ENCODE measurements around the gene SLAMF1.

DNA sequence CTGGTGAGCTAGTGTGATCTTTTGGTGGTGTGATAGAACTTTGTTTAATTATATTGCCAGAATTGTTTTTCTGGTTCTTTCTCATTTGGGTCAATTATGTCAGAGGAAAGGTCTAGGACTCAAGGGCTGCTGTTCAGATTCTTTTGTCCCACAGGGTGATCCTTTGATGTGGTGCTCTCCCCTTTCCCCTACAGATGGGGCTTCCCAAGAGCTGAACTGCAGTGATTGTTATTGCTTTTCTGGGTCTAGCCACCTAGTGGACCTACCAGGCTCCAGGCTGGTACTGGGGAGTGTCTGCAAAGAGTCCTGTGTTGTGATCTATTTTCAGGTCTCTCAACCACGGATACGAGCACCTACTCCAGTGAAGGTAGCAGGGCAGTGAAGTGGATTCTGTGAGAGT lies 41.6 kb downstream of the SLAMF1 start:
- TF ChIP-seq, protein P1, sequence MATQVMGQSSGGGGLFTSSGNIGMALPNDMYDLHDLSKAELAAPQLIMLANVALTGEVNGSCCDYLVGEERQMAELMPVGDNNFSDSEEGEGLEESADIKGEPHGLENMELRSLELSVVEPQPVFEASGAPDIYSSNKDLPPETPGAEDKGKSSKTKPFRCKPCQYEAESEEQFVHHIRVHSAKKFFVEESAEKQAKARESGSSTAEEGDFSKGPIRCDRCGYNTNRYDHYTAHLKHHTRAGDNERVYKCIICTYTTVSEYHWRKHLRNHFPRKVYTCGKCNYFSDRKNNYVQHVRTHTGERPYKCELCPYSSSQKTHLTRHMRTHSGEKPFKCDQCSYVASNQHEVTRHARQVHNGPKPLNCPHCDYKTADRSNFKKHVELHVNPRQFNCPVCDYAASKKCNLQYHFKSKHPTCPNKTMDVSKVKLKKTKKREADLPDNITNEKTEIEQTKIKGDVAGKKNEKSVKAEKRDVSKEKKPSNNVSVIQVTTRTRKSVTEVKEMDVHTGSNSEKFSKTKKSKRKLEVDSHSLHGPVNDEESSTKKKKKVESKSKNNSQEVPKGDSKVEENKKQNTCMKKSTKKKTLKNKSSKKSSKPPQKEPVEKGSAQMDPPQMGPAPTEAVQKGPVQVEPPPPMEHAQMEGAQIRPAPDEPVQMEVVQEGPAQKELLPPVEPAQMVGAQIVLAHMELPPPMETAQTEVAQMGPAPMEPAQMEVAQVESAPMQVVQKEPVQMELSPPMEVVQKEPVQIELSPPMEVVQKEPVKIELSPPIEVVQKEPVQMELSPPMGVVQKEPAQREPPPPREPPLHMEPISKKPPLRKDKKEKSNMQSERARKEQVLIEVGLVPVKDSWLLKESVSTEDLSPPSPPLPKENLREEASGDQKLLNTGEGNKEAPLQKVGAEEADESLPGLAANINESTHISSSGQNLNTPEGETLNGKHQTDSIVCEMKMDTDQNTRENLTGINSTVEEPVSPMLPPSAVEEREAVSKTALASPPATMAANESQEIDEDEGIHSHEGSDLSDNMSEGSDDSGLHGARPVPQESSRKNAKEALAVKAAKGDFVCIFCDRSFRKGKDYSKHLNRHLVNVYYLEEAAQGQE (IDR thresholded peaks at IDR 0.05; ENCODE audit: borderline replicate concordance) = no peak
- TF ChIP-seq, protein P1 (CRISPR knock-in tag; IDR thresholded peaks at IDR 0.05; ENCODE audit: low read depth) = no peak
- TF ChIP-seq, protein P2, sequence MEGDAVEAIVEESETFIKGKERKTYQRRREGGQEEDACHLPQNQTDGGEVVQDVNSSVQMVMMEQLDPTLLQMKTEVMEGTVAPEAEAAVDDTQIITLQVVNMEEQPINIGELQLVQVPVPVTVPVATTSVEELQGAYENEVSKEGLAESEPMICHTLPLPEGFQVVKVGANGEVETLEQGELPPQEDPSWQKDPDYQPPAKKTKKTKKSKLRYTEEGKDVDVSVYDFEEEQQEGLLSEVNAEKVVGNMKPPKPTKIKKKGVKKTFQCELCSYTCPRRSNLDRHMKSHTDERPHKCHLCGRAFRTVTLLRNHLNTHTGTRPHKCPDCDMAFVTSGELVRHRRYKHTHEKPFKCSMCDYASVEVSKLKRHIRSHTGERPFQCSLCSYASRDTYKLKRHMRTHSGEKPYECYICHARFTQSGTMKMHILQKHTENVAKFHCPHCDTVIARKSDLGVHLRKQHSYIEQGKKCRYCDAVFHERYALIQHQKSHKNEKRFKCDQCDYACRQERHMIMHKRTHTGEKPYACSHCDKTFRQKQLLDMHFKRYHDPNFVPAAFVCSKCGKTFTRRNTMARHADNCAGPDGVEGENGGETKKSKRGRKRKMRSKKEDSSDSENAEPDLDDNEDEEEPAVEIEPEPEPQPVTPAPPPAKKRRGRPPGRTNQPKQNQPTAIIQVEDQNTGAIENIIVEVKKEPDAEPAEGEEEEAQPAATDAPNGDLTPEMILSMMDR (IDR thresholded peaks at IDR 0.05 in 2 of 3, conservative IDR thresholded peaks at IDR 0.05 in 1 of 3; ENCODE audit: insufficient read depth in 2 of 3, low read depth in 1 of 3, low read length in 3 of 3) = no peak
- TF ChIP-seq POLR2AphosphoS5 (IDR thresholded peaks at IDR 0.05; ENCODE audit: control insufficient read depth, insufficient read depth, low read depth, low read length) = no peak
- no peak for TF ChIP-seq CHCHD3 (CRISPR knock-in tag; IDR thresholded peaks at IDR 0.05)
- no peak for TF ChIP-seq CBX3 (IDR thresholded peaks at IDR 0.05; ENCODE audit: borderline replicate concordance in 1 of 2, low read length in 2 of 2)
- no peak for TF ChIP-seq SP2 (IDR thresholded peaks at IDR 0.05; ENCODE audit: extremely low read depth, low read depth, low read length, poor library complexity, severe bottlenecking)
- no peak for TF ChIP-seq ZSCAN29 (IDR thresholded peaks at IDR 0.05)
- no peak for TF ChIP-seq ZNF707 (CRISPR knock-in tag; conservative IDR thresholded peaks at IDR 0.05)
- no peak for TF ChIP-seq SMC3 (conservative IDR thresholded peaks at IDR 0.05; ENCODE audit: insufficient read depth, low read depth, low read length)
- TF ChIP-seq NCOR1 (IDR thresholded peaks at IDR 0.05) = no peak
- TF ChIP-seq, protein P3, sequence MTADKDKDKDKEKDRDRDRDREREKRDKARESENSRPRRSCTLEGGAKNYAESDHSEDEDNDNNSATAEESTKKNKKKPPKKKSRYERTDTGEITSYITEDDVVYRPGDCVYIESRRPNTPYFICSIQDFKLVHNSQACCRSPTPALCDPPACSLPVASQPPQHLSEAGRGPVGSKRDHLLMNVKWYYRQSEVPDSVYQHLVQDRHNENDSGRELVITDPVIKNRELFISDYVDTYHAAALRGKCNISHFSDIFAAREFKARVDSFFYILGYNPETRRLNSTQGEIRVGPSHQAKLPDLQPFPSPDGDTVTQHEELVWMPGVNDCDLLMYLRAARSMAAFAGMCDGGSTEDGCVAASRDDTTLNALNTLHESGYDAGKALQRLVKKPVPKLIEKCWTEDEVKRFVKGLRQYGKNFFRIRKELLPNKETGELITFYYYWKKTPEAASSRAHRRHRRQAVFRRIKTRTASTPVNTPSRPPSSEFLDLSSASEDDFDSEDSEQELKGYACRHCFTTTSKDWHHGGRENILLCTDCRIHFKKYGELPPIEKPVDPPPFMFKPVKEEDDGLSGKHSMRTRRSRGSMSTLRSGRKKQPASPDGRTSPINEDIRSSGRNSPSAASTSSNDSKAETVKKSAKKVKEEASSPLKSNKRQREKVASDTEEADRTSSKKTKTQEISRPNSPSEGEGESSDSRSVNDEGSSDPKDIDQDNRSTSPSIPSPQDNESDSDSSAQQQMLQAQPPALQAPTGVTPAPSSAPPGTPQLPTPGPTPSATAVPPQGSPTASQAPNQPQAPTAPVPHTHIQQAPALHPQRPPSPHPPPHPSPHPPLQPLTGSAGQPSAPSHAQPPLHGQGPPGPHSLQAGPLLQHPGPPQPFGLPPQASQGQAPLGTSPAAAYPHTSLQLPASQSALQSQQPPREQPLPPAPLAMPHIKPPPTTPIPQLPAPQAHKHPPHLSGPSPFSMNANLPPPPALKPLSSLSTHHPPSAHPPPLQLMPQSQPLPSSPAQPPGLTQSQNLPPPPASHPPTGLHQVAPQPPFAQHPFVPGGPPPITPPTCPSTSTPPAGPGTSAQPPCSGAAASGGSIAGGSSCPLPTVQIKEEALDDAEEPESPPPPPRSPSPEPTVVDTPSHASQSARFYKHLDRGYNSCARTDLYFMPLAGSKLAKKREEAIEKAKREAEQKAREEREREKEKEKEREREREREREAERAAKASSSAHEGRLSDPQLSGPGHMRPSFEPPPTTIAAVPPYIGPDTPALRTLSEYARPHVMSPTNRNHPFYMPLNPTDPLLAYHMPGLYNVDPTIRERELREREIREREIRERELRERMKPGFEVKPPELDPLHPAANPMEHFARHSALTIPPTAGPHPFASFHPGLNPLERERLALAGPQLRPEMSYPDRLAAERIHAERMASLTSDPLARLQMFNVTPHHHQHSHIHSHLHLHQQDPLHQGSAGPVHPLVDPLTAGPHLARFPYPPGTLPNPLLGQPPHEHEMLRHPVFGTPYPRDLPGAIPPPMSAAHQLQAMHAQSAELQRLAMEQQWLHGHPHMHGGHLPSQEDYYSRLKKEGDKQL (CRISPR knock-in tag; IDR thresholded peaks at IDR 0.05; ENCODE audit: borderline replicate concordance) = no peak
- no peak for TF ChIP-seq POLR2A (conservative IDR thresholded peaks at IDR 0.05)
